GM18858 (cell line): ENCODE data around the gene AIDA.
A peak's percentile ranks its signal among the peaks of the same experiment; 100 is the strongest.
"Not testable (repeated sequence)": the region's sequence is repeated elsewhere in the genome, so short reads cannot be mapped to it uniquely, and the experiment has no call there.

Experiments
- ATAC-seq: cut with Tn5 transposase; IDR thresholded peaks from one replicate; pipeline ENCODE4 v1.9.1; 2021; ENCODE audit not compliant: unreplicated experiment

AIDA gene, protein sequence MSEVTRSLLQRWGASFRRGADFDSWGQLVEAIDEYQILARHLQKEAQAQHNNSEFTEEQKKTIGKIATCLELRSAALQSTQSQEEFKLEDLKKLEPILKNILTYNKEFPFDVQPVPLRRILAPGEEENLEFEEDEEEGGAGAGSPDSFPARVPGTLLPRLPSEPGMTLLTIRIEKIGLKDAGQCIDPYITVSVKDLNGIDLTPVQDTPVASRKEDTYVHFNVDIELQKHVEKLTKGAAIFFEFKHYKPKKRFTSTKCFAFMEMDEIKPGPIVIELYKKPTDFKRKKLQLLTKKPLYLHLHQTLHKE

DNA sequence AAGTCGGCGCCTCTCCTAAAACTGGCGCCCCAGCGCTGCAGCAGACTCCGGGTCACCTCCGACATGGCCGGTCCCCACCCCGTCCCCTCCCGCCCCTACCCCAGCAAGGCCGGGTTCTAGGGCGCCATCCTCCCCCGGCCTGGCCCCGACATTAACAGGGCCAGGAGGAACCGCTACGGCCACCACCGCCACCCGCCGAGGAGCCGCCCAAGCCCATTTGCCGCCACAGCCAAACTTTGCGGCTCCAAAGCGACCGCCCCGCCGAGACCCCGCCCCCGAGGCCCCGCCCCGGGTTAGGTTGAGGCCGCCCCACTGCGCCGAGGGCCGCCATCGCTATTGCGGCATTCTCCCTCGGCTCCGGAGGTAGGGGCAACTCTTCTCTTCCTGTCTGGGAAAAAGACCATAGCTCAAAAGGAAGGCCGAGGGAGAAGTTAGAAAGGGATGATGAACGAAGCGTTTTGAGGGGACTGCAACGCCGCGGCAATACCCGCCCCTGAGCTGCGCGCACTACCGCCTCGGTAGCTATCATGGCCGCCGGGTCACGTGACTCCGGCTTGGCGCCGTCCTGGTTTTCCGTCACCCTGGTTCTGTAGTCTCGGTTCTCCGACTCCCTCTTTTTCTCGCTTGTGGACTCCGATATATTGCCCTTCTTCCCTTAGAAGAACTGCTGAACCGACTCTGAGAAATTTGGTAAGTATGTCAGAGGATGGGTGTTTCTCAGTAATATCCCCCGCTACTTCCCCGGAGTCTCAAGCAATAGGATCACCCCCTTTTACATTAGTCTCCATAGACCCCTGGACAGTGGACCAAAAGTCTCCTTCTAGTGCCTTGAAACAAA is at the start of gene AIDA, which contains the start of gene BROX:
Gene AIDA, minus strand, starts transcription at position 239 of the 838 bp plus-strand sequence. Its CDS starts 174 bp downstream, at position 65.
Gene BROX, plus strand, starts transcription at position 312 of the 838 bp plus-strand sequence. CDS start 3,136 bp downstream, outside the sequence.
- ATAC-seq = peak; percentile 51

DNA sequence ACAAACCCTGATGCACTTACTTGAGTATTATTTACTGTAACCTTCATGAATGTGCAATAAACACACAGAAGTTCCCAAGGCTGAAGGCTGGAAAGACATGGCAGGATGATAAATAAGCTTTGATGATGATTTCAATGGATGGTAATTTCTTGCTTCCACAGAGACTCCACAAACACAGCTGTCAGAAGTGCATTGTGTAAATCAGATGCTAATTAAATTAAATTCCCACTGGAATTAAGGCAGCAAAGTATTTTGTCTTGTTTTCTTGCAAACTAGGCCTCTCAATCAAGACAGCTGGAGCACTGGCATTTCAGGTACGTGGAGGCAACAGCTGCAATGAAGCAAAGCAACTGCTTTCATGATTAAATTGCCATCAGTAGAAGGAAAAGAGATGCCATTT is 48.8 kb upstream of the AIDA start:
- no peak for ATAC-seq

DNA sequence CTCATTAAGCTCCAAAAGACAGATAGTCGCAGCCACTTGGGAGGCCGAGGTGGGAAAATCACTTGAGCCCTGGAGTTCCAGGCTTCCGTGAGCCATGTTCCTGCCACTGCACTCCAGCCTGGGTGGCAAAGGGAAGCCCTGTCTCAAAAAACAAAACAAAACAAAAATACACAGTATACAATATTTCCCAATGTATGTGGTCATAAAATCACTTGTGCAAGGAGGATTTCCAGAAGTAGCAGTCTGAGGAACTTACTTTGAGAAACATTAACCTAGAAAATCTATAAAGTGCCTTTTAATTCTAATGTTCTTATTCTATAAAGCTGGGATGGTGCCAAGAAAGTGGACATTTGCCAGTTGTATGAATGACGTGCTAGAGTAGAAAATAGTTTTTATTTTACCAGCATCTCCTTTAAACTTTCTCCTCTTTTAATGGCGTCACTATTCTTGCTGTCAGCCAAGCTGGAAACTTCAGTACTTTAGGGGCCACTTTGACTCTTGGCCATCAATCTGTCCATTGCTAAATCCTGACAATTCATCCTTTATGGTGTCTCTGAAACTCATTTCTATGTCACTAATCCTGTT is 47.3 kb upstream of the AIDA start:
- ATAC-seq = no peak

DNA sequence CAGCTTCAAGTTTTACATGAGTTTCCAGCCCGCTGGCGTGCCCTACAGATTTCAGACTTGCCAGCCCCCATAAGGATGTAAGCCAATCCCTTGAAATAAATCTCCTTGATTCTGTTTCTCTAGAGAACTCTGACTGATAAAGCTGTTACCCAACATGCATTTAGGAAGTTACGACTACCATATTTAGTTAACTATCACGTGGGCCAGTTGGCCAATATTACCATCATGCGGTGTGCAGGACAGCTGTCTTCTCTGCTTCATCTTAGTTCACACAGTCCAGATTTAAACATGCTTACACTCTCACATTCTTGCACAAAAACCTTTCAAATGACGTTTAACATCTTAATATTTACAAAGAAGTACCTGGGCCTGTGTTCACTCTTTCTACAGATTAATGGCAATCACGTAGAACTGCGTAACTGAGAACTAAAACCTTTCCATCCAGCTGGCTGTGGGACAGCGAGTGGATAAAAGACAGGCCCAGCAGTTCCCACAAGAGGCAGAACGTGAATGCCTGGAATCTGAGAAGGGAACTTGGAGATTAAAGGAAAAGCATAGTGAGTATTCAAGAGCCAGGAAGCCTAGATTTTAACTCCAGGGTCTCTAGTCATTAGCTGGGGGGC is 45.5 kb upstream of the AIDA start:
- no peak for ATAC-seq

DNA sequence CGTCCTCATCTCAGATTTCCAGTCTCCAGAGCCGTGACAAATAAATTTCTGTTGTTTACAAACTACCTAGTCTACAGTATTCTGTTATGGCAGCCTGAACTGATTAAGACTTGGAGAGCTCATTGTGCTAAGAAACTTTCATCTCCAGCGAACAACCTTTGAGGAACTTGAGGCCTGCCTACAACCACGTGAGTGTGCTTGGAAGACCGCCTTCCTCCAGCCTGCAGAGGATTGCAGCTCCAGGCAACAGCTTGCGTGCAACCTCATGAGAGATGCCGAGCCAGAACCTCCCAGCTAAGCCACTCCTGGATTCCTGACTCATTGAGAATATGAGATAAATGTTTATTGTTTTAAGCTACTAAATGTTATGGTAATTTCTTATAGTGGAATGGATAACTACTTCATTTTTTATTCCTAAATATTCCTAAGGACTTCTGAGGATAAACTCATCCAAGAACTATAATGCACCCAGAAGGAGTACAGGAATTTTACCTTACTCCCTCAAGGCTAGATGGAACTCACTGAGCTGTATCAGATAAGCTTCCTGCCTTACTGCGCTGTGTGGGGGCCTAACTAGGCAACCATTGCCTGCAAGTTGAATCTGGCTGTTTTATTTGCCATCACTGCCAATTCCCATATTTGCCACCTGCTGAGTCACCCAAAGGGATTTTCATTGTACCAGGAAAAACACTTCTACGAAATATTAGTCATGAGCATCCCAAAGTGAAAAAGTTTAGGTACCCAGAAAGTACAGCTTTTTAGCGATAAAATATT is 42.3 kb upstream of the AIDA start:
- no peak for ATAC-seq

DNA sequence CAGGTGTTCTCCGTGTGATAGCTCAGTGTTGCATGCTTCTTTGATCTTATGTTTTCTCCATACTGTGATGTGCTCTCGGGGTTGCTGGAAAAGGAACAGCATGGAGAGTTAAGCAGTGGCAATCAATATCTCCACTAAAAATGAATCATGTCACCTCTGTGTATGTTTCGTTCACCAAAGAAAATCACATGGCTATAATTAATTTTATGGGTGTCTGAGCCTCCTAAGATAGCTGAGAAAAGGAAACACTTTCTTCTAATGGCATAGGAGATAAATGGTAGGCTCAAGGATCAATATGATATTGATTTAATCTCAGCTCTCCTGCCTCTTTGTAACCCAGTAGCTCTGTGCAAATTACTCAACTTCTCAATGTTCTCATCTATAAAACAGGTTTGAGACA is 39.0 kb upstream of the AIDA start:
- no peak for ATAC-seq

DNA sequence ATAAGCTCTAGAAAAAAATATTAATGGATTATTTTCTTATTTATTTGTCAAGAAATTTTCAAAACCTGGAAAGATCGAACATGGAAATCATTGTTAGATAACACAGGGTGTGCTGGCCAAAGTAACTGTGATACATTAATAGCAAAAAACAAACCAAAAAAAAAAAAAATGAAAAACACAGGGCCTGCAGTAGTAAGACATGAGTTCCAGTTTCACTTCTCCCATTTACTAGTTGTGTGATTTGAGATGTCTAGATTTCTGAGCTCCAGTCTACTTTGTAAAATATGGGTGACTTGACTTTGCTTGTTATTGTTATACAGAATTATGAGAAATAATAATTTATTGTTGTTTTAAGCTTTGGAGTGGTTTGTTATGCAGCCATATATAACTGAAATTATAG is 38.4 kb upstream of the AIDA start:
- peak; percentile 95 for ATAC-seq

DNA sequence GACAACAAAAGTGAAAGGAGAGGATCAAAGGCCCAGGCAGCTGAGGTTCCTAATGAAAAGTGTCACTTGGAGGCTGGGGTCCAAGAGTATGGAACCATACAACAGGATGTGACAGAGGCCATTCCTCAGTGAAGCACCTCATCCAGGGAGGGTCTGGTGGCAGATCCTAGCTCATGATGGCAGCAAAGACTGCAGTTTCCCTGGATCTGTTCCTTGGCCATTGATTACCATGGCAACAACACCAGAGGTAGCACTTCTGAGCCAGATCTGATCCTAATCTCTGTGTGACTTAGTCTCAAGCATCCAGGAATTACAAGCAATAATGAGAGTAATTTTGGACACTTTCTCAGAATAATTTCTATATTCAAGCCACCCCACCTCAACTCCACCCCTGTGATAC is 37.6 kb upstream of the AIDA start:
- ATAC-seq = no peak

DNA sequence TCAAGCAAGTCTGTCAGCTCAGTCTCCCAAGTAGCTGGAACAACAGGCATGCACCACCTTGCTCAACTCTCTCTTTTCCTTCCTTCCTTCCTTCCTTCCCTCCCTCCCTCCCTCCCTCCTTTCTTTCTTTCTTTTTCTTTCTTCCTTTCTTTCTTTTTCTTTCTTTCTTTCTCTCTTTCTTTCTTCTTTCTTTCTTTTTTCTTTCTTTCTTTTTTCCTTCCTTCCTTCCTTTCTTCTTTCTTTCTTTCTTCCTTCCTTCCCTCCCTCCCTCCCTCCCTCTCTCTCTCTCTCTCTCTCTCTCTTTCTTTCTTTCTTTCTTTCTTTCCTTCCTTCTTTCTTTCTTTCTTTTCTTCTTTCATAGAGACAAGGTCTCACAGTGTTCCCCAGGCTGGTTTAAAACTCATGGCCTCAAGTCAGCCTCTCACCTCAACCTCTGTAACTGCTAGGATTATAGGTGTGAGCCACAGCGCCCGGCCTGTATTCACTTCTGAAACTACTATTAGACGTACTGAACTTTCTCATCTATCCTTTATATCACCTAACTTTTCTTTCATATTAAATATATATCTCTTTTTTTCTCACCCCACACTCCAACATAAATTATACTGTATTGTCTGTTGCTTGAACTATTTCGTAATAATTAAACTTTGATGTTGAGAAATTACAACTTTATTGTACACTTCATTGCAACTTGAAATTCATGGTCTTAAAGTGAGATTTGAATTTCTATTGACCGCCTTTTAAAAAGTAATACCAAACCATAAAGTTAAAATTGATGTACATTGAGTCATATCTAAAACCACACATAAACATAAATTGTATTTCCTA is 29.6 kb upstream of the AIDA start:
- not testable (repeated sequence) for ATAC-seq

DNA sequence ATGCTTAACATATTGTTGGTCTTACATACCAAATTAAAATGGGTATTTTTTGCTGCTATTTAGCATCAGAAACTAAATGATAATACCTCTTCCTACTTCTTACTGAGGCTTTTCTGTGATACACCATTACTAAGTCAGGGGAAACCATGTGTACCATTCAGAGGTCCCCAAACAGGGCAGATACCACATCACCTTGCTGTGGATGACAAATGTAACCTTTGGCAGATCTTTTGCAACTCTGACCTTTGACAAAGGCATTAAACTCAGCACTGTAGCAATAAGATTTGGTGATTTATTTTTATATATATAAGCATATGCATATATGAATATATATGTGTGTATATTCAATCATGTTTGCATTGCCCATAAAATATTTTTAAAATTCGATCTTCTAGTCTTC is 27.6 kb upstream of the AIDA start:
- no peak for ATAC-seq

DNA sequence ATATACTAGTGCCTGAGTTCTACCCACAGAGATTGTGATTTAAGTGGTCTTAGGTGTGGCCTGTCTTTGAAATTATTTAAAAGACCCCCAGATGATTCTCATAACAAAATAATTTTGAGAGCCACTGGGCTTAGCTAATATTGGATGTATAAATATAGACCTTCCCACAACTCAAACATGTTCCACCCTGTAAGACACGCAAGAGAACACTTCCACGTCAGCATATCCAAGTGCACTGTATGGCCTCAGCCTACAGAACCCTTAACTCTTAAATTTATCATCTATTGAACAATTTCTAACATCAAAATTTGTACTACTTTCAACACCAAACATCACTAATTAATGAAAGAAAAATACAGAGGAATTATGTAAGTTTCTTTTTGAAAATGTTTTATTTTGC is 27.2 kb upstream of the AIDA start:
- ATAC-seq = no peak

DNA sequence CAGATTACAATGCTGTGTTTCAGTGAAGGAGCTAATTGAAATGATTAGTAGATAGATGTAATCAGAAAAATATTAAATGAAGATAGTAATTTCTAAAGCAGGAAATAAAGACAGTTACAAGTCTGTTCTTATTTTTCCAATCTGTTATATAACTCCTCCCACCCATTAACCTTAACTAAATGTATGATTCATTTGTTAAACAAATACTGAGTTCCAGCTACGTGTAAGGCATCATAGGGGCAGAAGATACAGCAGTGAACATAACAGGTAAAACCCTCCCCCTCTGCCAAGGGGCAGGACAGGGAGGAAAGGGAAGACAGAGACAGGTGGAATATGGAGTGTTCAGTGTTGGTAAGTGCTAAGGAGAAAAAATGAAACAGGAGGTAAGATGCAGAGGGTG is 24.7 kb upstream of the AIDA start, which contains the start of gene FAM177B:
Gene FAM177B, plus strand, starts transcription at position 231 of the 400 bp plus-strand sequence. CDS start 9,344 bp downstream, outside the sequence.
- no peak for ATAC-seq

DNA sequence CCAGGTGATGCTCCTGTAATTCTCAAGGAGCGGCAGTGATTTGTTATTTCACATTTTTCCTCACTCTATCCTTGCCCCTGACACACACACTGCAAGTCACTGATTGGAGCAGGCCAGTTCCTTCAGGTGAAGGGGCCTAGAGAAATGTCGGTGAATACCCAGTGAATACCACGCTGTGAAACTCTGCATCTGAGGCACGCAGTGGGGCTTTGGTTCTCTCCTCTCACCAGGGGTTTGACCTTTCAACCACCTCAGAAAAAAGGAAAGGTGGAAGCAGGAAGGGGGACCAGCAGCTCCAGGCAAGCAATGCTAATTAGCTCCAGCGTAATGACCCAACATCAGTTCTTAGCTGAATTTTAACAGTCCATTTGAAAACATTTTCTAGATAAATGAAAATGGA is 24.2 kb upstream of the AIDA start:
- no peak for ATAC-seq

DNA sequence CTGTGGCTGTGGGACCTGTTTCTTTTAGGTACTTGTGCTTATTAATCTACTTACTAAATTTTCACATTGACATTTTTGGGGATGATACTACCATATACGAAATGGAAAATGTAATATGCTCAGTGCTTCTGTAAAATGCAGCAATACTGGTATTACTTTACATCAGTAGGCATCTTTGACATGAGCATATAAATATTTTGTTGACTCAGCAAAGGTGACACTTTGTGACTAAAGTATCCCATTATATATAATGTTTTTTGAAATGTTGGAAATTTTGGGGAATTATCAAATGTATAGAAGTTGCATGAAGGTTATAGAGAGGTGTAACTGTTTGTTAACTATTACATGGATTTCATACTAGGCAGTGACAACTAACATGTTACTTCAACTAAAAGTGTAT is 22.4 kb upstream of the AIDA start:
- ATAC-seq = no peak

DNA sequence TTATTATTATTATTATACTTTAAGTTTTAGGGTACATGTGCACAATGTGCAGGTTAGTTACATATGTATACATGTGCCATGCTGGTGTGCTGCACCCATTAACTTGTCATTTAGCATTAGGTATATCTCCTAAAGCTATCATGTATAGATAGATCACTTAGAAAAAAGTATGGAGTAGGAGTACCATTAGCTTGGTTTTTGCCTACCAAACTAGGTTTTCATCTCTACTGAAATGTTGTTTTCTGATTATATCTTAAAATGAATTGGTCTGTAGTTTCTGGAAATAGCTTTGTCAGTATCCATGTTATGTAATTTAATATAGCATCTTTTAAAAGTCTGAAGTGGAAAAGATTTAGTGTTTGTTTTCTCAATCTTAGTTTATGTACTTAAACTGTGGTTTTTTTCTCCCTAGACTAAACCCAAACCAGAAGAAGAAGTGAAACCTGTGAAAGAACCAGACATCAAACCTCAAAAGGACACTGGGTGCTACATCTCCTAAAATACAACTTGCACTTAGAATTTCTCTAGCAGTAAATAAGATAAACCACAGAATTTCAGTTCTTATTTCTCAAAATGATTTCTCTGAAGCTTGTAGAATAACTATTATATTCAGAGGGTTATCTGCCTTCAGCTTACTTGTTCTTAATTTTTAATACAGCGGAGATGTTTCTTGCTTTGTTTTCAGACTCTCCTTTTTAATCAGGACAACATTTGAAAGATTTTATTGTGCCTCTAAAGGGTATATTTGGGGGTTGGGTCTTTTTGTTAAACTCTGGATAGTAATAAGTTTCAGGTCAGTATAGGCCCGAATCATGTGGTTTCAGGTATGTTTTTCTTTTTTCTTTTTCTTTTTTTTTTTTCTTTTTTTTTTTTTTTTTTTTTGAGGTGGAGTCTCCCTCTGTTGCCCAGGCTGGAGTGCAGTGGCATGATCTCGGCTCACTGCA is 20.2 kb upstream of the AIDA start:
- peak; percentile 96 for ATAC-seq

DNA sequence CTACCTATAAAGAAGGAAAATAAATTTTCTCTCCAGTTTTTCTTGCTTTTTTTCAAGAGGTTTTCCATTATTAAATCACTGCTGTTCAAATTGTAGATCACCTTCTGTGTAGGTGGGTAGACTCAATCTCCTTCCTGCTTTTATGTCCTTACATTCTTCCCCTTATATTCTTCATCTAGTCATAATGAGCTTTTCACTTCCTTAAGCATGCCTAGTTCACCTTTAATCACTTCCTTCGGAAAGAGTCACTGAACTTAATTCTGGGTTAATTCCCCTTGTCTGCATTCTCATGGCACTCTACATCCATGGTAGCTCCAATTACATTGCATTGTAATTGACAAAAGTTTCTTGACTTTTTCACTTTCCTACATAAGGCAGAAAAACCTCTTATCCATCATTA is 18.6 kb upstream of the AIDA start:
- ATAC-seq = no peak

DNA sequence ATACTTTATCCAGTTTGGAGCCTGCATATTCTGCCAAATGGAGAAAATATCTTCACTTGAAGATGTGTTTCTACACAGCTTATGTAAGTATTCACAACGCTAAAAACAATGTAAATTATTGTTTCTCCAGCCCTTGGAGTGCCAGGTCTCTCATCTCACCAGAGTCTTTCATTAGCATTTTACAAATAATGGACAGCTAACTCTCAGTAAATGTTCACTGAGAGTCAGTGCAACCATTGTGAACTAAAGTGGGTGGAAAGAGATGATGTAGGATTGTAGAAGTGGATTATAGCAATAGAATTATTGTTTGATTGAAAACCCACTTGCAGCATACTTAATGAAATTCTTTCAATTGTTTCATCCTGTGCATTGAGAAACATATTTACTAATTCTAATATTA is 16.5 kb upstream of the AIDA start:
- ATAC-seq = no peak

DNA sequence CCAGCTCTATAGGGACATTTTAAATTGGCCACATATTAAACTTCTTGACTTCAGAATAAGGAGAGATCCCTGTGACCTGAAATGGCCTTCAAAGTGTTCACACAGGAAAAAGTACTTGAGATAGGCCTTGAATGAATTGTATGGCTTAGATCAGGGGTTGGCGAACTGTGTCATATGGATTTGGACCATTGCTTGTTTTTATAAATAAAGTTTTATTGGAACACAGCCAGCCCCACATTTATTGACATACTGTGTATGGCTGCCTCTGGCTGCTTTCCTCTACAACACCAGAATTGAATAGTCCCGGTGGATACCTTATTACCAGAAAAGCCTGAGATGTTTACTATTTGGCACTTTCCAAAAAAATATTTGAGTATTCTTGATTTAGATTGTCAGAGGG is 4.1 kb upstream of the AIDA start:
- no peak for ATAC-seq
